ENCODE data around the gene GLIS1. TPM values are rescaled to one million over a fixed set of nuclear protein-coding genes. Genes with fewer than 3 reads are reported as not detected.
A peak's percentile ranks its signal among the peaks of the same experiment; 100 is the strongest.

Gene GLIS1
- polyA plus RNA-seq, 1 experiment = 1.9 TPM

DNA sequence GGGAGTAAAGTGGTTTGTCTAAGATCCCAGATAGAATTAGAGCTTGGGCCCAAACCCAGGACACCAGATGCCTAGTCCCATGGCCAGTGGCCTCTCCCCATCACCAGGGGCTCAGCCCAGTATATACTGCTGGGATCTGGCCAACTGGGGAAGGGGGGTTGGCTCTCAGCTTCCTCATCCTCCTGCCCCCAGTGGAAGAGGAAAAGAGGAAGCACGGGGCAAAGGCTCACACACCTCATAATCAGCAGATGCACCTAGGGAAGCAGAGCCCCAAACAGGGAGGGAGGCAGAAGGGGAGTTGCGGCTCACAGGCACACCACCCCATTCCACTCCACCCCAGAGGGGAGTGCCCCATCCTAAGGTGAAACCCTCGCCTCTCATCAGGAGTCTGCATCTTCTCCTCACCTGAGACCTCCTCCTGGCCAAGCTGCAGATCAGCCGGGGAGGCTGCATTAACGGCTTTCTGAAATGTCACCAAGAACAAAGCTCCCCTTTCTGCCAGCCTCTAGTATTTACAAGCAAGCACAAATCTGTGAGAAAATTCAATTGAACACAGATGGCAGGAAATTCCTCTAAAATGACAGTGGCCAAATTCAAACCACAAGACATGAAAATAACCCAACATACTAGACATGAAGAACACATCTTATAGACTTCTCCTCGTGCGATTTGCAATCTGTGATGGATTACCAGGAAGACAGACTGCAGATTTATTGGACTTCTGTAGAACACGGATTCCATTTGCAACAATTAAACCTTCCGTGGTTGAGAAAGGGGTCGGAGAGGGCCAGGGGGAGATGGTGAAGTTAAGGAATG, 82.8 kb downstream of the GLIS1 start:
- DNase-seq (ENCODE audit: low read depth) = peak; percentile 95
- Histone ChIP-seq H3K36me3 (ENCODE audit: control insufficient read depth, insufficient read depth, low read length) (no peaks in the 10 kb centered on the region), H3K4me3 (ENCODE audit: low read depth, low read length) (no peak overlapping the region), H3K27me3 (ENCODE audit: control insufficient read depth, insufficient read depth, low read length) (peaks cover 8% of the 10 kb centered on the region; the same call in 1 of the 2 replicates)
- ChIA-PET CTCF (interaction anchor here (0.8 to 1.0 kb wide), 3 partner anchors 9 to 170 kb away, joined by 3 to 4 read pairs (median 4); no protein-coding TSS in a partner anchor), POLR2A (no interaction called here)
- no peak for TF ChIP-seq CTCF (IDR thresholded peaks at IDR 0.05; ENCODE audit: insufficient read depth, low read depth, low read length)

DNA sequence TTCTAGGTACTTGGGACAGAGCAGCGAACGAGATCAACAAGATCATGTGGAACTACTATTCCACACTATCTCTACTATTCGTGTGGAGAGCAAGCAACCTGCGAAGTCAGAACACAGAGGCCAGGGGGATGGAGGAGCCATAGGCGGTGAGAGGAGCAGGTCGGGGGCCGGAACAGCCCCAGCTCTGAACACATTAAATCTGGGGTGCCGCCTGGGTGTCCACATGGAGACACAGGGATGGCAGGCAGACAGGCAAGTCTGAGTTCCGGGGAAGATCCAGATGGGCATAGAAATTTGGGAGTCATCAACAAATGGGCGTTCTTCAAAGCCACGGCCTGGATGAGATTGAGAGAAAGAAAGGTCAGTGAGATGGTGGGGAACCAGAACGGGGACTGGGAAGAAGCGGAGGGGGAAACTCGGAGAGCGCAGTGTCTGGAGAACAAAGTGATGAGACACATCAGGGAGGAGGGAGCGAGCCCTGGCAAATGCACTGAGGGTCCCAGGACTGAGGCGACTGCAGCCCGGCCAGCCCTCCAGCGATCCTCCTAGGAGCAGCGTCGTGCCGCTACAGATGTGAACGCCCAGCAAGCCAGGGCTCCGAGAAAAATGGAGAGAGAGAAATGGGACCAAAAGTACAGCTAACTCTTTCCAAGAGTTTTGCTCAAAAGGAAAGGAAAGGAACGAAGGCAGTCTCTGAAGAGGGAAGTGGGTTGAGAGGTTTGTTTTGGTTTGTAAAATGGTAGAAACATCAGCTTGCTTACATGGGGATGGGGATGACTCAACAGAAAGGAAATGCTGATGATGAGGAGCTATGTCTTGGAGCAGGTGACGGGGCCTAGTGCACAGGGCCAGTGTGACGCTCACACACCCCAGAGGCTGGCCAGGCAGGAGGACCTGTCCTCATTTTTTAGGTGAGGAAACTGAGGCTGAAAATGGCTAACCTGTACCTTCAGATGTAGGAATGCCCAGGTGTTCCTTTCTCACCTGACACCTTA, 84.5 kb downstream of the GLIS1 start:
- Histone ChIP-seq H3K36me3 (ENCODE audit: control insufficient read depth, insufficient read depth, low read length) (no peaks in the 10 kb centered on the region), H3K4me3 (ENCODE audit: low read depth, low read length) (no peak overlapping the region), H3K27me3 (ENCODE audit: control insufficient read depth, insufficient read depth, low read length) (peaks cover 4% of the 10 kb centered on the region; the same call in 1 of the 2 replicates)
- ChIA-PET POLR2A (no interaction called here), CTCF (no interaction called here)
- DNase-seq (ENCODE audit: low read depth) = no peak
- no peak for TF ChIP-seq CTCF (IDR thresholded peaks at IDR 0.05; ENCODE audit: insufficient read depth, low read depth, low read length)

DNA sequence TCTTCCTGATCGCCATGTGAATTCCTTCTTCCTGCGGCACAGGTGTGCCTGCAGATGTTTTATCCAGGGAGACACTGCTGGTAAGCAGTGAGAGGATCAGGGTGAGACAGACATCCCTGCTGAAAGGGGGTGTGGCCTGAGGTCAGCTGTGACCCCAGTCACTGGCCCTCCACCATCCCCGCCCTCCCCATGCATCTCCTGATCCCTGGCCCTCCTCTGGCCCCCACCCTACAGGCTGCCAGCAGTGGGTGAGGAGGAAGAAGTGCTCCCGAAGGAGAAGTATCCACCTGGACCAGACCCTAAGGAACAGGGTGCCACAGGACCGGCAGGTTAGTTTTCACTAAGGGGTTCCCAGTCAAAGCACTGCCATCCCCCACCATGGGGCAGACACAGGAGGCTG, 85.3 kb downstream of the GLIS1 start:
- no peaks in the 10 kb centered on the region for H3K36me3 ChIP-seq (ENCODE audit: control insufficient read depth, insufficient read depth, low read length)
- no peak for TF ChIP-seq CTCF (IDR thresholded peaks at IDR 0.05; ENCODE audit: insufficient read depth, low read depth, low read length)
- ChIA-PET POLR2A (no interaction called here), CTCF (no interaction called here)
- no peak overlapping the region for H3K4me3 ChIP-seq (ENCODE audit: low read depth, low read length)
- no peak for DNase-seq (ENCODE audit: low read depth)
- peaks cover 4% of the 10 kb centered on the region; the same call in 1 of the 2 replicates for H3K27me3 ChIP-seq (ENCODE audit: control insufficient read depth, insufficient read depth, low read length)

GRCh38 chr1:53653200-53653575, 85.8 kb downstream of the GLIS1 start:
- no peak for TF ChIP-seq CTCF (IDR thresholded peaks at IDR 0.05; ENCODE audit: insufficient read depth, low read depth, low read length)
- DNase-seq (ENCODE audit: low read depth) = no peak
- H3K4me3 ChIP-seq (ENCODE audit: low read depth, low read length) = no peak overlapping the region
- ChIA-PET CTCF (interaction anchor here (1.4 kb wide), 1 partner anchor 10 kb away, joined by 4 read pairs; no protein-coding TSS in a partner anchor), POLR2A (no interaction called here)
- no peaks in the 10 kb centered on the region for H3K36me3 ChIP-seq (ENCODE audit: control insufficient read depth, insufficient read depth, low read length)
- peaks cover 2% of the 10 kb centered on the region; the same call in 1 of the 2 replicates for H3K27me3 ChIP-seq (ENCODE audit: control insufficient read depth, insufficient read depth, low read length)

Measured in BJ (cell line).